Psoas muscle (tissue), 8 donors: ENCODE data around the gene HSD17B1. TPM values are rescaled to one million over a fixed set of nuclear protein-coding genes. Genes with fewer than 3 reads are reported as not detected.

Source experiments
- ATAC-seq, 4 donors: fragments of 200-7000 bp; cut with Tn5 transposase; one replicate each; pipeline ENCODE4 v1.9.1; 2020; ENCODE audit warnings: moderate library complexity in 3 of 4, mild to moderate bottlenecking in 2 of 4
- DNase-seq, 2 donors: peaks; one replicate each; pipeline ENCODE4 v3.0.0-alpha.2; 2020
- H3K27ac ChIP-seq: fragments of 200-600 bp; one replicate; pipeline ENCODE4 v1.8.0; 2022
- H3K27me3 ChIP-seq, 3 donors: fragments of 200-600 bp in 1 of 3; one replicate each; pipeline versions ENCODE4 v1.6.1 to v1.8.0; 2013 to 2022; ENCODE audit warnings: low read length in 2 of 3, mild to moderate bottlenecking in 2 of 3, moderate library complexity in 1 of 3; ENCODE audit not compliant: insufficient read depth in 3 of 3
- H3K36me3 ChIP-seq, 2 donors: fragments of 200-600 bp in 1 of 2; one replicate each; pipeline versions ENCODE4 v1.6.1 to v1.8.0; 2013 to 2022; ENCODE audit warnings: low read depth in 1 of 2, mild to moderate bottlenecking in 1 of 2, moderate library complexity in 1 of 2; ENCODE audit not compliant: insufficient read depth in 1 of 2
- H3K4me1 ChIP-seq: fragments of 200-600 bp; one replicate; pipeline ENCODE4 v1.8.0; 2022
- H3K4me3 ChIP-seq: fragments of 200-600 bp; one replicate; pipeline ENCODE4 v1.8.0; 2022; ENCODE audit warnings: mild to moderate bottlenecking
- H3K9me3 ChIP-seq: fragments of 200-600 bp; one replicate; pipeline ENCODE4 v1.8.0; 2022
- CTCF ChIP-seq: fragments of 200-600 bp; IDR thresholded peaks from one replicate; pipeline ENCODE4 v1.8.0; 2022; ENCODE audit warnings: antibody characterized with exemption
- WGBS, 3 donors: extraction: QIAGEN DNeasy Blood & Tissue Kit; methylation state at CpG; one replicate each; pipeline versions ENCODE4 v1.1.6 to v1.1.7; 2013; 5-methylcytosine and 5-hydroxymethylcytosine counted together
- intact Hi-C, 2 donors: fragments of 100-400 bp; cut with DNase I; formaldehyde crosslinking; loops; one replicate each; pipeline versions ENCODE4 v1.11.0 to v1.14.2; 2022
- polyA plus RNA-seq, 3 donors: library from polyadenylated mRNA; stranded (reverse); fragments of 200-250 nt; gene quantifications; one replicate each; pipeline ENCODE4 v1.2.3, GENCODE V29; 2013
- total RNA-seq, 4 donors: library from RNA; stranded (reverse); fragmentation: NEBNext Ultra II Directional in 2 of 4; extraction: Animal tissue kit (Norgen Biotek cat#: 25700) in 2 of 4; gene quantifications; one replicate each; pipeline versions ENCODE4 v1.2.1 to v1.2.4, GENCODE V29; 2021 to 2023
- donor health status: healthy with polysubstance abuse.
- donor health status: DM: no; HTN: no; CAD: no; lungs with moderate emphysema.
- donor health status: Bipolar disorder and iron deficiency.
- donor health status: healthy.
- donor health status: DM: yes; HTN: yes; CAD: no.
- donor health status: DM: no; HTN: no; CAD: no.
- donor health status: DM: no; HTN: no; CAD: no.
- donor health status: DM: yes; HTN: yes; CAD: no.

Gene HSD17B1
- total and polyA plus RNA-seq, 7 donors, result 0.54 to 2.1 (median 1.2) TPM

DNA sequence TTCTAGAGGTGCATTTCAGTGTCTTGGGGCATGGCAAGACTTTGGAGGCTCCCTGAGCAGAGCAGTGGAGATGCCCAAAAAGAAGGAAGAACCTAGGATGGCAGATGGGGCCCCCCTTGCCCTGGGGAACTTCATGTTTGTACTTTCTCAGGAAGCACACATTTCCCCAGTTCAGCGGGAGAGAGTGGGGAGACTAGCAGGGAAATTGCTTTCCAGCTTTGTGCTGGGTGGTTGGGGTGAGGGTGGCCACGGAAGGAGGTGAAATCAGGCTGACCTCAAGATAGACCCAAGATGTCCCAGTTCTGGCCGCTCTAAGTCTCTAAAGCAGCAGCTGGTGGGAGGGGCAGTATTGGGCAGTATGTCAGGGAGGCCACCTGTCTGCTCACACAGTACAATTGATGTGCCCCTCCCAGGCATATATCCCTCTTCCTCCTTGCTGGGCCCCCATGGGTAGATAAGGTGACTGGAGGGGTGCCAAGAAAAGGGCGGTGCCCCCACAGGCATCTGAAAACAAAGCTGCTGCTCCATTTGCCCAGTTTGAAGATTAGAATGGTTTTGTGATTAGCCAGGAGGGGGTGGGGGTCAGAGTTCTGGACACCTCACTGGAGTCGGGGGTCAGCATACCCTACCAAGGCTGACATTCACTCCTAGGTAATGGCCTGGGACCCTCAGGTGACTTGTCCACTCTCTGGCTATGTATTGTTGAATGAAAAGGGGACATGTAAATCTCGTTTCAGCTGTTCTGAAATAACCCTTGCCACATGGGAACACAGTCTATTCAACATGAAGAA lies 33.8 kb upstream of the HSD17B1 start:
- H3K4me3 ChIP-seq, result no peak overlapping the region
- H3K27me3 ChIP-seq, result no peaks in the 10 kb centered on the region
- H3K9me3 ChIP-seq, result no peaks in the 10 kb centered on the region
- TF ChIP-seq CTCF, result no peak
- peaks cover 56% of the 10 kb centered on the region for H3K4me1 ChIP-seq
- DNase-seq (no peak), ATAC-seq (peak in 3 of 4 donors; percentile 12 to 24 (median 22))
- 24 to 37% (median 30%) methylated on average over 6 of the region's 6 CpGs for WGBS, 3 donors
- H3K27ac ChIP-seq, result peak overlapping the region; percentile 84
- peaks cover 6 to 67% of the 10 kb centered on the region in 2 donors for H3K36me3 ChIP-seq
- intact Hi-C loops, result loop anchor here in 1 of 2 donors (5.0 kb wide), 3 partner anchors 87 to 197 kb away; no protein-coding TSS in a partner anchor

DNA sequence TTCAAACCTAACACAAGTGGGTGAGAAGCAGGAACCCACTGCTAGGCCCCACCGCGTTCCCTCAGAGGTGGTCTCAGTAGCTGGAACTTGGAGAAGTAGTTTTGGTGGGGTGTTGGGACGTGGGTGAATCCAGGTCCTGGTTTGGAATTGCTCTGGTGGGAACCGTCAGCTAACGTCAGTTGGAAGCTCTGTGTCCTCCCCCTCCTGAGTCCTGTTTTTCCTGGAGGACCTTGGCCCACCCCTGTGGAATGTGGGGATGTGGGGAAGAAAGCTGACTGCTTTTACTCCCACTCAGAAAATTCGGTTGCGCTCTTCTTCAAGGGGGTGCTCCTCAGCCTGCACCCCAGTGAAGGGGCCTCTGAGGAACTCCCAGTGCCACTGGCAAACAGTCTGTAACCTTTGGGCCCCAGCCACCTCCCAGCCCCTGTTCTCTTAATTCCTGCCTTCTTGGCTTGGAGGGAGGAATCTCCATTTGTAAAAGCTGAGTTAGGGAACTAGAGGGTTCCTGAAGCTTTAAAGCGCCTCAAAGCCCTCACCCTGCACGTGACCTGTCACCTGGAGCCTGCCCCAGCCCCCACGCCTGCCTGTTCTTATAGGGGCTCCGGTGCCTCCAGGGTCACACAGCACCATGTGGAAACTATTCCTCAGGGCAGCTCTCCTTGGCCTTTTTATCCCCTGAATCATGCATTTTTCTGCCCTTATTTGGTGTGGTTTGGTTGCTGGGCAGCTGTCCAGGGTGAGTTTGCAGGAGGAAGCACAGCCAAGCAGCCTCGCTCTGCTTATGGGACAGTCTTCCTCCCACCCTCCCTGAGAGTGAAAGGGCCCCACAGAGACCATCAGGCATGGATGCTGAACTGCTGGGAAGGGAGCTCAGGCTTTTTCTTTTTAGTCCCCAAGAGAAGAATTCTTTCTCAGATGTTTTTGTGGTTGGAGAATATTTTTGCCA lies 32.9 kb upstream of the HSD17B1 start:
- H3K27me3 ChIP-seq, result no peaks in the 10 kb centered on the region
- ATAC-seq (peak; percentile 20 to 48 (median 28)), DNase-seq (peak; percentile 93)
- H3K27ac ChIP-seq, result peak overlapping the region; percentile 84
- no peak overlapping the region for H3K4me3 ChIP-seq
- 37 to 46% (median 38%) methylated on average over 12 of the region's 12 CpGs for WGBS, 3 donors
- H3K4me1 ChIP-seq, result peaks cover 61% of the 10 kb centered on the region
- peaks cover 3 to 58% of the 10 kb centered on the region in 2 donors for H3K36me3 ChIP-seq
- no peak for TF ChIP-seq CTCF
- no peaks in the 10 kb centered on the region for H3K9me3 ChIP-seq
- intact Hi-C loops, result loop anchor here in 1 of 2 donors (5.0 kb wide), 4 partner anchors 88 to 198 kb away; partner anchors contain the start of gene CAVIN1

DNA sequence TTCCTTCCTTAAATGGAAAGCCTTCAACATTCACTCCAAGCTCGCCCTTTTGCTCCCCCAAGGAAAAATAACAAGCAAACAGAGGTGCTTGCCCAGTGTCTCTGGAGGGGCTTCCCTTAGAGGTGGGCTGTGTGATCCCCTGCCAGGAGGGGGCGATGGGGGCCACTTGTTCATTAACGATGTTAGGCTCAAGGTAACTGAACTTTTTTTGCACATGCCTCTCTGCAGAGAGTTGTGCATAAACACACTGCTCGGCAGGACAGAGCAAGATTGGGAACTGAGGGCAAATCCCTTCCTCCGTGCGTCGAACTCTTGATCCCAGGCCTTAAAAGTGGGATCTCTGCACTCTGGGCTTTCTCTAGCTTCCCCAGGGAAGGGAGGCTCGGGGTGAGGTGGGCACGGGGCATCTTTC lies 32.2 kb upstream of the HSD17B1 start:
- Histone ChIP-seq H3K27ac (peak overlapping the region; percentile 84), H3K36me3 (peaks cover 3 to 51% of the 10 kb centered on the region in 2 donors), H3K4me1 (peaks cover 68% of the 10 kb centered on the region), H3K27me3 (no peaks in the 10 kb centered on the region), H3K4me3 (no peak overlapping the region), H3K9me3 (no peaks in the 10 kb centered on the region)
- intact Hi-C loops, result loop anchor here in 1 of 2 donors (5.0 kb wide), 1 partner anchor 98 kb away; the partner anchor contains the start of gene CAVIN1
- ATAC-seq (no peak), DNase-seq (no peak)
- TF ChIP-seq CTCF, result no peak
- WGBS, 3 donors, result 47 to 55% (median 50%) methylated on average over 9 of the region's 9 CpGs

DNA sequence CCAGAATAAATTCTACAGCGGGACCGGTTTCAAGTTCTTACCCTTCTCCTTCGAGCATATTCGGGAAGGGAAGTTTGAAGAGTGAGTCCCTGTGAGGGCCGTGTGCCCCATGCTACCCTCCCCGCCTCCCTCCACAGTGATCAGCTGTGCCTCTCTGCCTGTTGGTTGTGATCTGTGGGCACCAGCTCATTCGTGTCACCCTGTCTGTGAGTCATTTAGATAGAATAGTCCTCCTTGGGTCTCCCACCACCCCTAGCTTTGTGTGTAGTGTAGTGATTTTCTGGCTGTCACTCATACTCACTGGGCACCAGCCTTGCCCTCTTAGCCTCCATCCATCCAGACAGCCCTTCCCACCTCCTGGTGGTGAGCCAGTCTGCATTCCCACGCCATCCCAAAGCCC lies 31.7 kb upstream of the HSD17B1 start:
- intact Hi-C loops, result loop anchor here in 1 of 2 donors (5.0 kb wide), 1 partner anchor 99 kb away; the partner anchor contains the start of gene CAVIN1

More for the DNA sequence above, 31.7 kb upstream of the HSD17B1 start:
- 51 to 61% (median 58%) methylated on average over 8 of the region's 8 CpGs for WGBS, 3 donors
- no peak for ATAC-seq
- DNase-seq, result no peak
- TF ChIP-seq CTCF, result no peak
- H3K4me3 ChIP-seq, result no peak overlapping the region
- H3K9me3 ChIP-seq, result no peaks in the 10 kb centered on the region
- H3K27me3 ChIP-seq, result no peaks in the 10 kb centered on the region
- H3K36me3 ChIP-seq, result peaks cover 3 to 46% of the 10 kb centered on the region in 2 donors
- peaks cover 73% of the 10 kb centered on the region for H3K4me1 ChIP-seq
- H3K27ac ChIP-seq, result peak overlapping the region; percentile 84
